ENCODE measurements around the gene WWOX.

GRCh38 chr16:78205506-78205905 is 106.1 kb downstream of the WWOX start:
- no peak for TF ChIP-seq CTCF (IDR thresholded peaks at IDR 0.05)
- no peak for TF ChIP-seq EZH2 (IDR thresholded peaks at IDR 0.05; ENCODE audit: borderline replicate concordance, insufficient read depth, low read depth, low read length, poor library complexity, severe bottlenecking)
